GM12878 (cell line): ENCODE data around the gene LIG1. TPM values are rescaled to one million over a fixed set of nuclear protein-coding genes. Genes with fewer than 3 reads are reported as not detected.

Experiments used
- ATAC-seq: fragments of 200-7000 bp; cut with Tn5 transposase; 3 replicates; pipeline ENCODE4 v1.9.1; 2020; ENCODE audit warnings: mild to moderate bottlenecking, moderate library complexity
- BruUV-seq: library from RNA; stranded (reverse); fragments of 400-500 nt; replicated peaks from 2 replicates; lab custom pipeline; 2021; lab: Mats Ljungman, UMichigan
- CTCF ChIA-PET: fragments of 300-600 bp; sonication (Branson Sonifier 250); formaldehyde crosslinking; extraction: SDS; loops from one replicate; lab custom pipeline; 2021; ENCODE audit warnings: inconsistent platforms; lab: Yijun Ruan, JAX
- POLR2A ChIA-PET: fragments of 350-600 bp; formaldehyde crosslinking; extraction: SDS; loops from one replicate; lab custom pipeline; 2021; ENCODE audit warnings: inconsistent platforms; lab: Charles Lee
- RAD21 ChIA-PET: fragments of 300-600 bp; sonication (Branson Sonifier 250); formaldehyde crosslinking; loops from one replicate; lab custom pipeline; 2023; ENCODE audit warnings: antibody characterized with exemption; ENCODE audit not compliant: unreplicated experiment; lab: Charles Lee
- SMC1A ChIA-PET: fragments of 300-600 bp; sonication (Branson Sonifier 250); formaldehyde crosslinking; loops from one replicate; lab custom pipeline; 2023; ENCODE audit not compliant: unreplicated experiment, uncharacterized antibody; lab: Charles Lee
- DNase-seq: peaks from one replicate; pipeline ENCODE4 v3.0.0-alpha.2; 2011; ENCODE audit warnings: low read depth, low spot score
- FAIRE-seq: peaks from 3 replicates; lab custom pipeline; 2011; peaks lifted over from hg19 to GRCh38; lab: Jason Lieb, UNC
- H2AFZ ChIP-seq: 2 replicates; pipeline ENCODE4 v1.6.0; 2011; ENCODE audit warnings: low read depth, low read length, control low read depth; ENCODE audit not compliant: control insufficient read depth
- H3K27ac ChIP-seq: 2 replicates; pipeline ENCODE4 v1.5.1; 2011; ENCODE audit warnings: control low read depth; ENCODE audit not compliant: control insufficient read depth, insufficient read depth
- H3K27me3 ChIP-seq, 2 experiments: replicated peaks in 1 of 2; 2 replicates each; pipeline versions ENCODE4 v1.6.0 to v1.6.1; 2011; ENCODE audit warnings: low read length in 1 of 2; ENCODE audit not compliant: control insufficient read depth in 2 of 2, insufficient read depth in 2 of 2
- H3K36me3 ChIP-seq, 2 experiments: 2 replicates each; pipeline ENCODE4 v1.5.1; 2011; ENCODE audit warnings: low read length in 1 of 2; ENCODE audit not compliant: control insufficient read depth in 2 of 2, insufficient read depth in 2 of 2
- H3K4me1 ChIP-seq: 2 replicates; pipeline ENCODE4 v1.6.1; 2011; ENCODE audit warnings: mild to moderate bottlenecking, low read length, moderate library complexity, mixed read lengths; ENCODE audit not compliant: control insufficient read depth, insufficient read depth
- H3K4me2 ChIP-seq: 2 replicates; pipeline ENCODE4 v1.6.0; 2011; ENCODE audit warnings: control low read depth; ENCODE audit not compliant: control insufficient read depth, insufficient read depth
- H3K4me3 ChIP-seq: fragments of 200-600 bp; sonication (generic); 2 replicates; pipeline ENCODE4 v1.5.1; 2016
- H3K79me2 ChIP-seq: 2 replicates; pipeline ENCODE4 v1.6.0; 2011; ENCODE audit warnings: low read length; ENCODE audit not compliant: control insufficient read depth, insufficient read depth
- H3K9ac ChIP-seq: 2 replicates; pipeline ENCODE4 v1.8.0; 2011; ENCODE audit warnings: low read length, control low read depth, mixed read lengths; ENCODE audit not compliant: control insufficient read depth, insufficient read depth
- H3K9me3 ChIP-seq: replicated peaks from 3 replicates; pipeline ENCODE4 v1.5.1; 2011; ENCODE audit warnings: mild to moderate bottlenecking, low read length; ENCODE audit not compliant: control insufficient read depth, insufficient read depth
- H4K20me1 ChIP-seq: 2 replicates; pipeline ENCODE4 v1.6.0; 2011; ENCODE audit not compliant: control insufficient read depth, insufficient read depth
- CHD2 ChIP-seq: IDR thresholded peaks from 2 replicates; pipeline ENCODE4 v1.6.1; 2011; ENCODE audit warnings: low read depth, low read length, improper control_type of control experiment, borderline replicate concordance
- GABPA ChIP-seq: IDR thresholded peaks from 2 replicates; pipeline ENCODE4 v1.6.1; 2014; ENCODE audit warnings: antibody characterized with exemption, low read depth, mild to moderate bottlenecking, inconsistent platforms
- KLF5 ChIP-seq: fragments of 450-650 bp; IDR thresholded peaks from 2 replicates; pipeline ENCODE4 v1.6.1; 2014; ENCODE audit warnings: mild to moderate bottlenecking; ENCODE audit not compliant: partially characterized antibody
- PAX5 ChIP-seq: IDR thresholded peaks from 2 replicates; pipeline ENCODE4 v1.6.1; 2011; ENCODE audit warnings: low read depth, low read length, borderline replicate concordance
- PAX8 ChIP-seq: fragments of 450-650 bp; IDR thresholded peaks from 2 replicates; pipeline ENCODE4 v1.6.1; 2017; ENCODE audit warnings: mild to moderate bottlenecking, moderate library complexity
- PML ChIP-seq: IDR thresholded peaks from 2 replicates; pipeline ENCODE4 v1.6.1; 2012; ENCODE audit warnings: low read length, inconsistent platforms
- POU2F2 ChIP-seq: IDR thresholded peaks from 3 replicates; pipeline ENCODE4 v1.6.1; 2011; ENCODE audit warnings: low read depth, mild to moderate bottlenecking, low read length, borderline replicate concordance
- SIN3A ChIP-seq: IDR thresholded peaks from 2 replicates; pipeline ENCODE4 v1.6.1; 2012; ENCODE audit warnings: low read depth, low read length, improper control_type of control experiment
- SMARCA5 ChIP-seq: fragments of 450-650 bp; IDR thresholded peaks from 2 replicates; pipeline ENCODE4 v1.6.1; 2017; ENCODE audit warnings: mild to moderate bottlenecking
- SREBF2 ChIP-seq: IDR thresholded peaks from 2 replicates; pipeline ENCODE4 v1.6.1; 2012; ENCODE audit warnings: mild to moderate bottlenecking, low read length
- TAF1 ChIP-seq: IDR thresholded peaks from 2 replicates; pipeline ENCODE4 v1.6.1; 2011; ENCODE audit warnings: mild to moderate bottlenecking, low read depth, low read length, borderline replicate concordance
- WGBS: methylation state at CpG from one replicate; pipeline ENCODE4 v1.1.6; 2016; ENCODE audit warnings: low lambda C conversion rate; ENCODE audit not compliant: insufficient replicate concordance, insufficient coverage; ENCODE audit errors: missing lambda C conversion rate; 5-methylcytosine and 5-hydroxymethylcytosine counted together
- in situ Hi-C: fragments of 300-500 bp; cut with MboI; formaldehyde crosslinking; loops from 9 replicates; pipeline ENCODE4 v1.14.3; 2018; ENCODE audit warnings: mixed read lengths
- intact Hi-C: fragments of 100-400 bp; cut with micrococcal nuclease; formaldehyde crosslinking; loops from one replicate; pipeline ENCODE4 v1.14.2; 2022; ENCODE audit not compliant: unreplicated experiment
- polyA plus RNA-seq, 11 experiments: library from polyadenylated mRNA; depleted of rRNA in 4 of 11; unstranded in 6 of 11; stranded (reverse) in 5 of 11; fragments of >200 nt; fragmentation: Nextera tagmentation in 4 of 11; fragmentation: Illumina TruSeq in 1 of 11; extraction: Ambion mirVana in 4 of 11; extraction: Trizol in 1 of 11; gene quantifications; 1 replicate in 1 of 11; 2 replicates in 10 of 11; pipeline versions ENCODE4 v1.2.1 to v1.2.3, GENCODE V29; 2011 to 2016; ENCODE audit warnings: inconsistent platforms in 2 of 11, missing spikeins in 2 of 11, low read depth in 1 of 11
- total RNA-seq, 4 experiments: library from RNA; depleted of rRNA in 3 of 4; stranded (reverse); fragments of >200 nt in 3 of 4; fragmentation: Illumina TruSeq in 1 of 4; extraction: Trizol in 1 of 4; gene quantifications; 2 replicates each; pipeline versions ENCODE4 v1.2.1 to v1.2.3, GENCODE V29; 2013 to 2021
- TF ChIP-seq, protein P1 (sequence below): IDR thresholded peaks from 2 replicates; pipeline ENCODE4 v1.6.1; 2011; ENCODE audit warnings: low read depth, low read length, improper control_type of control experiment, borderline replicate concordance
- TF ChIP-seq, protein P2 (sequence below): fragments of 450-650 bp; IDR thresholded peaks from 2 replicates; pipeline ENCODE4 v1.6.1; 2017; ENCODE audit warnings: mild to moderate bottlenecking, moderate library complexity
- TF ChIP-seq, protein P3 (sequence below): fragments of 450-650 bp; IDR thresholded peaks from 2 replicates; pipeline ENCODE4 v1.6.1; 2018; ENCODE audit warnings: borderline replicate concordance, mild to moderate bottlenecking; ENCODE audit not compliant: partially characterized antibody
- TF ChIP-seq, protein P4 (sequence below): IDR thresholded peaks from 2 replicates; pipeline ENCODE4 v1.6.1; 2011; ENCODE audit warnings: low read depth, mild to moderate bottlenecking, low read length, moderate library complexity, borderline replicate concordance; ENCODE audit errors: extremely low read depth

LIG1 gene
- total and polyA plus RNA-seq, 10 of the 15 experiments (the other 5 are each of a cell fraction or from before 2014, with no cell fraction given), result 7.8 to 117 (median 73.7) TPM

DNA sequence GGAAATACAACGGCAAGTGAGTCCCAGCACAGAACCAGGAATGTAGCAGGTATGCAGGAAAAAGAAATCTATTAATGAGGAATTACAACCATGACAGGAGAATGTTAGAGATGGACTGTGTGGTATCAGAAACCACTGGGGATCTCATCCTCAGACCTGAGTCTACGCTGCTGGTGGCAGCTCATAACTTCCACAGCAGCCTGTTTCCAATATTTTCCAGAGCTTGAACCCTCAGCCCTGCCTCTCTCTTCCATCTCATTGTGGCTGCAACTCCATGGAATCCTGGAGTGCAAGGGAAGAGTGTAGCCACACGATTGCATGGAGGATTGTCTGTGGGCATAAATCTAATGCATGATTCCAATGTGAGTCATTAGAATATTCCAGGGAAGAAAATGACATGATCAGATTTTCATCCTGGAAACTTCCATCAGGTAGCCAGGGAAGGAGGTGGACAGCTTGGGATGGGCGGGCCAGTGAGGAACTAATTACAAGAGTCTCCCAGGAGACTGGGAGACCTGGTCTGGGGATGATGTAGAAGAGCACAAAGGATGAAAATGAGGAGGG, 74.5 kb downstream of the LIG1 start:
- no TSS peak for BruUV-seq
- ChIA-PET CTCF (no interaction called here), RAD21 (no interaction called here), SMC1A (no interaction called here), POLR2A (no interaction called here)
- no peak overlapping the region for H3K9ac ChIP-seq
- no peak overlapping the region for H3K4me2 ChIP-seq
- H3K9me3 ChIP-seq, result peaks cover 5% of the 10 kb centered on the region; the same call in 2 of the 3 replicates
- no peak for TF ChIP-seq GABPA
- TF ChIP-seq TAF1, result no peak
- TF ChIP-seq SIN3A, result no peak
- TF ChIP-seq, protein P1, sequence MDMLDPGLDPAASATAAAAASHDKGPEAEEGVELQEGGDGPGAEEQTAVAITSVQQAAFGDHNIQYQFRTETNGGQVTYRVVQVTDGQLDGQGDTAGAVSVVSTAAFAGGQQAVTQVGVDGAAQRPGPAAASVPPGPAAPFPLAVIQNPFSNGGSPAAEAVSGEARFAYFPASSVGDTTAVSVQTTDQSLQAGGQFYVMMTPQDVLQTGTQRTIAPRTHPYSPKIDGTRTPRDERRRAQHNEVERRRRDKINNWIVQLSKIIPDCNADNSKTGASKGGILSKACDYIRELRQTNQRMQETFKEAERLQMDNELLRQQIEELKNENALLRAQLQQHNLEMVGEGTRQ, result no peak
- TF ChIP-seq SREBF2, result no peak
- no peak for TF ChIP-seq CHD2
- TF ChIP-seq PAX5, result no peak
- no peak for TF ChIP-seq POU2F2
- TF ChIP-seq, protein P2, sequence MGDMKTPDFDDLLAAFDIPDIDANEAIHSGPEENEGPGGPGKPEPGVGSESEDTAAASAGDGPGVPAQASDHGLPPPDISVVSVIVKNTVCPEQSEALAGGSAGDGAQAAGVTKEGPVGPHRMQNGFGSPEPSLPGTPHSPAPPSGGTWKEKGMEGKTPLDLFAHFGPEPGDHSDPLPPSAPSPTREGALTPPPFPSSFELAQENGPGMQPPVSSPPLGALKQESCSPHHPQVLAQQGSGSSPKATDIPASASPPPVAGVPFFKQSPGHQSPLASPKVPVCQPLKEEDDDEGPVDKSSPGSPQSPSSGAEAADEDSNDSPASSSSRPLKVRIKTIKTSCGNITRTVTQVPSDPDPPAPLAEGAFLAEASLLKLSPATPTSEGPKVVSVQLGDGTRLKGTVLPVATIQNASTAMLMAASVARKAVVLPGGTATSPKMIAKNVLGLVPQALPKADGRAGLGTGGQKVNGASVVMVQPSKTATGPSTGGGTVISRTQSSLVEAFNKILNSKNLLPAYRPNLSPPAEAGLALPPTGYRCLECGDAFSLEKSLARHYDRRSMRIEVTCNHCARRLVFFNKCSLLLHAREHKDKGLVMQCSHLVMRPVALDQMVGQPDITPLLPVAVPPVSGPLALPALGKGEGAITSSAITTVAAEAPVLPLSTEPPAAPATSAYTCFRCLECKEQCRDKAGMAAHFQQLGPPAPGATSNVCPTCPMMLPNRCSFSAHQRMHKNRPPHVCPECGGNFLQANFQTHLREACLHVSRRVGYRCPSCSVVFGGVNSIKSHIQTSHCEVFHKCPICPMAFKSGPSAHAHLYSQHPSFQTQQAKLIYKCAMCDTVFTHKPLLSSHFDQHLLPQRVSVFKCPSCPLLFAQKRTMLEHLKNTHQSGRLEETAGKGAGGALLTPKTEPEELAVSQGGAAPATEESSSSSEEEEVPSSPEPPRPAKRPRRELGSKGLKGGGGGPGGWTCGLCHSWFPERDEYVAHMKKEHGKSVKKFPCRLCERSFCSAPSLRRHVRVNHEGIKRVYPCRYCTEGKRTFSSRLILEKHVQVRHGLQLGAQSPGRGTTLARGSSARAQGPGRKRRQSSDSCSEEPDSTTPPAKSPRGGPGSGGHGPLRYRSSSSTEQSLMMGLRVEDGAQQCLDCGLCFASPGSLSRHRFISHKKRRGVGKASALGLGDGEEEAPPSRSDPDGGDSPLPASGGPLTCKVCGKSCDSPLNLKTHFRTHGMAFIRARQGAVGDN, result no peak
- TF ChIP-seq SMARCA5, result no peak
- TF ChIP-seq KLF5, result no peak
- no peak for TF ChIP-seq PAX8
- no peak for TF ChIP-seq PML
- TF ChIP-seq, protein P3, sequence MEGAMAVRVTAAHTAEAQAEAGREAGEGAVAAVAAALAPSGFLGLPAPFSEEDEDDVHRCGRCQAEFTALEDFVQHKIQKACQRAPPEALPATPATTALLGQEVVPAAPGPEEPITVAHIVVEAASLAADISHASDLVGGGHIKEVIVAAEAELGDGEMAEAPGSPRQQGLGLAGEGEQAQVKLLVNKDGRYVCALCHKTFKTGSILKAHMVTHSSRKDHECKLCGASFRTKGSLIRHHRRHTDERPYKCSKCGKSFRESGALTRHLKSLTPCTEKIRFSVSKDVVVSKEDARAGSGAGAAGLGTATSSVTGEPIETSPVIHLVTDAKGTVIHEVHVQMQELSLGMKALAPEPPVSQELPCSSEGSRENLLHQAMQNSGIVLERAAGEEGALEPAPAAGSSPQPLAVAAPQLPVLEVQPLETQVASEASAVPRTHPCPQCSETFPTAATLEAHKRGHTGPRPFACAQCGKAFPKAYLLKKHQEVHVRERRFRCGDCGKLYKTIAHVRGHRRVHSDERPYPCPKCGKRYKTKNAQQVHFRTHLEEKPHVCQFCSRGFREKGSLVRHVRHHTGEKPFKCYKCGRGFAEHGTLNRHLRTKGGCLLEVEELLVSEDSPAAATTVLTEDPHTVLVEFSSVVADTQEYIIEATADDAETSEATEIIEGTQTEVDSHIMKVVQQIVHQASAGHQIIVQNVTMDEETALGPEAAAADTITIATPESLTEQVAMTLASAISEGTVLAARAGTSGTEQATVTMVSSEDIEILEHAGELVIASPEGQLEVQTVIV, result no peak
- TF ChIP-seq, protein P4, sequence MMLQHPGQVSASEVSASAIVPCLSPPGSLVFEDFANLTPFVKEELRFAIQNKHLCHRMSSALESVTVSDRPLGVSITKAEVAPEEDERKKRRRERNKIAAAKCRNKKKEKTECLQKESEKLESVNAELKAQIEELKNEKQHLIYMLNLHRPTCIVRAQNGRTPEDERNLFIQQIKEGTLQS, result no peak
- no peak overlapping the region for H2AFZ ChIP-seq
- in situ Hi-C loops, result no loop called here
- no peaks in the 10 kb centered on the region; the same call in 1 of the 2 replicates for H3K4me1 ChIP-seq
- H4K20me1 ChIP-seq, result no peaks in the 10 kb centered on the region
- ATAC-seq (no peak), FAIRE-seq (no peak), DNase-seq (no peak)
- WGBS, result 33% methylated on average over 4 of the region's 4 CpGs
- no peaks in the 10 kb centered on the region for H3K27me3 ChIP-seq
- H3K79me2 ChIP-seq, result no peaks in the 10 kb centered on the region
- H3K27ac ChIP-seq, result no peak overlapping the region
- no peaks in the 10 kb centered on the region for H3K36me3 ChIP-seq
- intact Hi-C loops, result no loop called here
- H3K4me3 ChIP-seq, result no peak overlapping the region
